NOMO-1 treated with DMSO at 0.1 percent for 48 hours (cell line): ENCODE results near the gene GPR152.

Experiments
- DNase-seq: peaks from one replicate; lab custom pipeline; 2025; ENCODE audit not compliant: unreplicated experiment; lab: John Stamatoyannopoulos, UW

GPR152 gene, protein sequence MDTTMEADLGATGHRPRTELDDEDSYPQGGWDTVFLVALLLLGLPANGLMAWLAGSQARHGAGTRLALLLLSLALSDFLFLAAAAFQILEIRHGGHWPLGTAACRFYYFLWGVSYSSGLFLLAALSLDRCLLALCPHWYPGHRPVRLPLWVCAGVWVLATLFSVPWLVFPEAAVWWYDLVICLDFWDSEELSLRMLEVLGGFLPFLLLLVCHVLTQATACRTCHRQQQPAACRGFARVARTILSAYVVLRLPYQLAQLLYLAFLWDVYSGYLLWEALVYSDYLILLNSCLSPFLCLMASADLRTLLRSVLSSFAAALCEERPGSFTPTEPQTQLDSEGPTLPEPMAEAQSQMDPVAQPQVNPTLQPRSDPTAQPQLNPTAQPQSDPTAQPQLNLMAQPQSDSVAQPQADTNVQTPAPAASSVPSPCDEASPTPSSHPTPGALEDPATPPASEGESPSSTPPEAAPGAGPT

GRCh38 chr11:67452141-67452952 is at the start of gene GPR152:
Gene GPR152 (minus strand): TSS chr11:67452729. CDS start chr11:67452724, 5 bp downstream.
- no peak for DNase-seq

DNA sequence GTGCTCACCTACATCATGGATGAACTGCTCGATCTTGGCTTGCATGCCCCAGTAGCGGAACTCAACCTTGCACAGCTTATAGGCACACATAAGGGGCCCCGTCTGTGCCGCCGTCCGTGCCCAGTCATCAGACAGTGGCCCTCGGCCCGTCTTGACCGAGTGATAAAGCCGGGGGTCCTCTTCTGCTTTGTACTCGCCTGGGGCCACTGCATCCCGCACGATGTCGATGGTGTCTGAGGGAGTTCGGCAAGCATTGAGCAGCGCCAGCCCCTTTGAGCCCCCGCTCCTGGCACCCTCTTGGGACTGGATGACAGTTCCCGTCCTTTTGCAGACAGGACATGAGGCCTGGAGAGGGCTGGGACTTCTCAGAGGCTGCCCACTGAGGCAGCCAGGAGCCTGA is 49.3 kb upstream of the GPR152 start:
- DNase-seq, result no peak

- peak; percentile 85 for DNase-seq
Measured at GRCh38 chr11:67500831-67501715, 48.5 kb upstream of the GPR152 start.

DNA sequence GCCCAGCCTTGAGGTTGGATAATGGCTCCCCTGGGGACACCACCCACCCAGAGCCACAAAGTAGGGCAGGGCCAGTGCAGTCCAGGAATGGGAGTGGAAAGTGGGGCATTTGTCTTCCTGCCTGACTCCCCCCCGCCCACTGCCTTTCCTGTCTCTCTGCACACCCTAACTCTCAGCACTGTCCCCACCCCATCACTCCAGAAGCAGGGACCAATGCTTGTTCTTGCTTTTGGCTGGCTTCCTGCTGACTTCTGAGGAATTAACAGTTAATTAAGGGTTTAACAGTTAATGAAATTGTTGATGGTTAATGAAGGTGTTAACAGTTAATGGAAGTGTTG is 47.9 kb upstream of the GPR152 start:
- no peak for DNase-seq

GRCh38 chr11:67499808-67500483 is 47.4 kb upstream of the GPR152 start:
- no peak for DNase-seq

GRCh38 chr11:67498544-67498972 is 46.0 kb upstream of the GPR152 start:
- no peak for DNase-seq

GRCh38 chr11:67497656-67498291 is 45.2 kb upstream of the GPR152 start:
- no peak for DNase-seq

GRCh38 chr11:67496113-67496512 is 43.6 kb upstream of the GPR152 start:
- no peak for DNase-seq

GRCh38 chr11:67495234-67496005 is 42.9 kb upstream of the GPR152 start:
- DNase-seq, result no peak

DNA sequence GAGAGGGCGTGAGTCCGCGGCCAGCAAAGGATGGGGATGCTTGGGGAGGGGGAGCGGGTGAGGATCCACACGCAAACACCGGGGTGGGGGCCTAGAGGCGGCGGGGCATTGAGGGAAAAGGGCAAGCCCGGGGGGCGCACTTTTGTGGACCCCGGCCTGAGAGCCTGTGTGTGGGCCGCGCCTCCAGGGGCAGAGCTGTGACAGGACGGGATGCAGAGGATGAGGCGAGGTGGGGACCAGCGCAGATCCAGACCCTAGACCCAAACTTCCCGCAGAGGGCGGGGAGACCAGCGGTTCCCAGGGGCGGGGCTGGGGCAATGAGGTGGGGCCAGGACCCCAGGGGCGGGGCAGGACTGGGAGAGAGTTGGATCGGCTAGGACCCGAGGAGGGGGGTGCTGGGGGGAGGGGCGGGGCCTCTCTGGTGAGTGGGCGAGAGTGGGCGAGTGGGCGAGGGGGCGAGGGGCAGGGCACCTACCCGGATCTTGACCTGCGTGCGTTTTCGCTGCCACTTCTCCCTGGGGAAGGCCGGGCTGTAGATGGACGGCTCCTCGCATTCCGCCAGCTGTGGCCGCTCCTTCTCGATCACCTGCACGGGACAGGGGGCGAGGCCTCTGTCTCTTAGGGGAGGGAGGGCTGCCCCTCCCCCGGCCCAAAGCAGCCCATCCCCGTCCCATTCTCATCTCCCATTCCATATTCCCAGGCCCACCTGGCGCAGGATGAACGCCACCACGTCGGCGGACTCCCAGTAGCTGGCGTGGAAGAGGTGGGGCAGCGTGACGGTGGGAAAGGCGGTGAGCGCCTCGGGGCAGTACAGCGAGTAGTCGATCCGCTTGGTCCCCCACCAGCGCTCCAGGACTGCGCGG is 42.1 kb upstream of the GPR152 start:
- DNase-seq, result no peak

DNA sequence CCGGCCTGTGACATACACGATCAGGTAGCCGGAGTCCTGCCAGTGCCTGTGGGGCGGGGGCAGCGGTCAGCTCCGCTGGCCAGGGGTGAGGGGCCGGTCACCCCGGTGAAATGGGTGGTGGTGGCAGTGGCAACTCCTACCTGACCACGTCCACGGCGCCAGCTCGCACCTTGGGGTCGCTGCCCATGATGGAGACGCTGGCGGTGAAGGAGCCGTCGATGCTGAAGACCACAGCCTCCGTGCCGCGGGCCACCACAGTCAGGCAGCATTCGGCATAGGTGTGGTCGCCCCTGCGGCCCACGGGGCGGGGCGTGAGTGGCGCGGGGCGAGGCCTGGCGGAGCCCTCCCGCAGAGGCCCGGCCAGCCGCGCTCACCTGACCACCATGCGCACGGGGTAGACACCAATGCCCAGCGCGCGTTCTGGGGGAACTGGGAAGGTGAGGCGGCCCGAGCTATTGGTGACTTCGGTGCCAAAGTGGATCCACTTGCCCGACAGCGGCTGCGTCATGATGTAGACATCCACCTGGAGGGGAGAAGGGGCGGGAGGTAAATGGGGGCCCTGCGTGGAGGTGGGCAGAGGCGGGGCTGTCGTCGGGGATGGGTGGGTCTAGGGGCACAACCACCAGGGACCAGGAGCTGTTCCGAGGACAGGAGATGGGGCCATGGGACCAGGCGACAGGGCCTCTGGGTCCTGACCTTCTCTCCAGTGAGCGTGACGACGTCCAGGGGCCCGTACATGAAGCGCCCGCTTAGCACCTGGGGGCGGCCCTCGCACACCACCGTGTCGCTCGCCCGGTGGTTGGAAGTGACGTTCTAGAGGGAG is 41.2 kb upstream of the GPR152 start:
- DNase-seq, result no peak

DNA sequence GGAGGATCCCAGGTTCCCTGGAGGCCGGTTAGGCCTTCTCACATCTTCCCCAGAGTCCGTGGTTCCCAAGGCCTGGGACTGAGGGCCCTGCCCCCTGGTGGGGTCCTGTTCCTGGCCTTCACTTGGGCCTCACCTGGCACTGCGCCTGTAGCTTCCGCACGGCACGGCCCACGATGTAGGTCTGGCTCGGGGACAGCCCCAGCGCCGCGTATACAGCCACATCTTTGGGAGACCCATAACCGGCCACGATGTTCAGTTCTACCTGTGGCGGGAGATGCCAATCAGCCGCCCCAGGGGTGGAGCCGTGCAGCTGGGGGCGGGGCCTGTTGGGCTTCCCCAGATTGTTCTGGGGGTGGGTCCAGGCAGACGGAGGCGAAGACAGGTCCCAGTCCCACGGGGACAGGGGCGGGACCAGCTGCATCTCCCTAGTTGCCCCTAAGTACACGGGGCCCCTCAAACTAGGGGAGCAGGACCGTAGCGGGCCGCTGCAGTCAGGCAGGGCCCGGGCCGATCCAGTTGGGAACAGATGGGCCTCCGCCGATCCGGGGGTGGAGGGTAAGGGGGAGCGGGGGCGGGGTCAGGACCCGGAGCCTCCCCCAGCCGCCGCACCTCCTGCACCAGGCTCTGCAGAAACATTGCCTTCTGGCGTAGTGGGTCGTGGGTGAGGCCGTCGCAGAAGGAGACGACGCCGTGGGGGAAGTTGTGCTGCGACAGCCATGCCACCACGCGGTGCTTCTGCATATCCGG is 40.4 kb upstream of the GPR152 start:
- DNase-seq, result no peak

- DNase-seq, result no peak
Measured at GRCh38 chr11:67492069-67492727, 39.7 kb upstream of the GPR152 start.

DNA sequence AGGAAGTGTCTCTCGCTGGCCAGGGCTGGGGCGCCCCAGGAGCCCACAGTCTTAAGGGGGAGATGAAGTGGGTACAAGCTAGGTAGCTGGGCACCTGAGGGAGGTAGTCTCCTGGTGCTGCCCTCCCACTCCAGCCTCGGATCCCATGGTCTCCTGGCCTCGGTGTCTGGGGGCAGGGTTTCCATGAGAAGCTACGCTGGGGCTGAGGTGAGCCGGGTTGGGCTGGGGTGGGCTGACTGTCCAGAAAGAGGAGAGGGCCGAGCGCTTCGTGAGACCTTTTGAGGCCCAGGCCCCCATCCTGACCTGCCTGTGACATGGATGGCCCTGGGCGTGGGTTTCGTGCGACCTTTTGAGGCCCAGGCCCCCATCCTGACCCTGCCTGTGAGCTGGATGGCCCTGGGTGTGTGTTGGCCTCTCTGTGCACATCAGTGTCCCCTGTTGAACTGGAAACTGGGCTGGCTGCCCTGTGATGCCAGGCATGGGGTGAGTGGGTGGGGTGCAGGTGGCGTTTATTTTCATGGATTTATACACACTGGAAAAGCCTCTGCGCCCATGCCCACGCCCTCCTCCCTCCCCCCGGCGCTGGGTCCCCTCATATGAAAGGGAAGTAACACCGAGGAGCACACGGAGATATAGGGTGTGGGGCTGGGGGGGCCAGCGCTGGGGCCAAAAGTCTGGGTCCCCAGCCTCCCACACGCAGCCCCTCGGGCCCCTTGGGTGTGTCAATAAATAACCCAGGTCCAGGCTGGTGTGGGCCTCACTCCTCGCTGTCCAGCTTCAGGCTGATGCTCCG is 38.9 kb upstream of the GPR152 start:
- no peak for DNase-seq

DNA sequence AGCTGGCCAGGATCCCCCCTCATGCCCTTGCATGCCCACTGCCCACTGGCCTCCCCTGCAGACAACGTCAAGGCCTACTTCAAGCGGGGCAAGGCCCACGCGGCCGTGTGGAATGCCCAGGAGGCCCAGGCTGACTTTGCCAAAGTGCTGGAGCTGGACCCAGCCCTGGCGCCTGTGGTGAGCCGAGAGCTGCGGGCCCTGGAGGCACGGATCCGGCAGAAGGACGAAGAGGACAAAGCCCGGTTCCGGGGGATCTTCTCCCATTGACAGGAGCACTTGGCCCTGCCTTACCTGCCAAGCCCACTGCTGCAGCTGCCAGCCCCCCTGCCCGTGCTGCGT is 38.2 kb upstream of the GPR152 start:
- DNase-seq, result no peak
